Midbrain (tissue), 1 donor: ENCODE data around the gene TMEM144.
"Not testable (repeated sequence)": the region's sequence is repeated elsewhere in the genome, so short reads cannot be mapped to it uniquely, and the experiment has no call there.

Experiments used
- DNase-seq: peaks from one replicate; lab custom pipeline; 2025; lab: John Stamatoyannopoulos, UW

Gene TMEM144

GRCh38 chr4:158236304-158237030 is 26.2 kb downstream of the TMEM144 start:
- DNase-seq: peak; percentile 80

DNA sequence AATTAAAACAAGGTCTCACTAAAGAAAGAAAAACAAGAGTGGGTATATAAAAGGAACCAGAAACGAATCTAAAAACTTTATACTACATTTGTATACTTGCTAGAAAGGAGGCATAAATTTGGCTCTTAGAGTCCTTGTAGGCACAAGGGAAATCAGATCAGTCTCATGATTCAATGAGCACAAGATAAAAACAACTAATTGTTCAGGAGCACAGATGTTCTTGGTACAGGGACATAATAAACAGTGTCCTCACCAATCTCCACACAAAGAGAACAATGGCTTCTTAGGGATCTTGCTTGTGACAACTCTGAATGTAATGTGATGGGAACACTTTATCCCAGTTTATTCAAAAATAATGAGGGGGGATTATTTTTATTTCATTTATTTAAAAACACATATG is 28.3 kb downstream of the TMEM144 start:
- peak; percentile 89 for DNase-seq

- no peak for DNase-seq
Observed at GRCh38 chr4:158239196-158239595, 28.9 kb downstream of the TMEM144 start.

GRCh38 chr4:158243071-158243470 is 32.8 kb downstream of the TMEM144 start:
- DNase-seq: no peak

- no peak for DNase-seq
Observed at GRCh38 chr4:158250321-158250720, 40.0 kb downstream of the TMEM144 start.

- peak; percentile 87 for DNase-seq
Observed at GRCh38 chr4:158253350-158253980, 43.2 kb downstream of the TMEM144 start.

- DNase-seq: no peak
Observed at GRCh38 chr4:158254292-158254691, 44.0 kb downstream of the TMEM144 start.

DNA sequence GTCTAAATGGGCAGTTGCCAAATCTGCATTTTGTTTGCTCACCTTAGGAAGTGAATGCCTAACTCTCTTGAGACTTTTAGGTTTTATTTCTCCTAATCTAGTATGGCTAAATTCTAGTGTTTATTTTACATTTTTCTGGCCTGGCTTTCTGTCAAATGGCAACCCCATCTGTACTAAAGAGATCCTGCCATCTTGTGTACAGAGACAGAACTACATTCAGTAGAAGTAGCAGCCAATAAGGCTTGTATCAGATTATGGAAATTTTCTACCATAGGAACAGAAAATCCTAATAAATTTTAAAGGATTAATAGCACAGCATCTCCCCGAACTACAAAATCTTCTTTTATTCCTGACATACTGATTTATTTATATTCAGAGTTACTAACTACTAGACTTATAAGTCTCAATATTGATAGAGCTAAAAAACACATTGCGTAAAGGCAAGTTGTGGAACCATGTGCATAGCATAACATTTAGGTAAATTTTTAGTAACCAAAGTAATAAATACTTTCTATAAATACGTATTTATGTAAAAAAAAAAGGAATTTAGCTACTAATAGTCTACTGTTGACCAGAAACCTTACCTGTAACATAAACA is 45.5 kb downstream of the TMEM144 start:
- peak; percentile 69 for DNase-seq

GRCh38 chr4:158259955-158260575 is 49.8 kb downstream of the TMEM144 start:
- no peak for DNase-seq

DNA sequence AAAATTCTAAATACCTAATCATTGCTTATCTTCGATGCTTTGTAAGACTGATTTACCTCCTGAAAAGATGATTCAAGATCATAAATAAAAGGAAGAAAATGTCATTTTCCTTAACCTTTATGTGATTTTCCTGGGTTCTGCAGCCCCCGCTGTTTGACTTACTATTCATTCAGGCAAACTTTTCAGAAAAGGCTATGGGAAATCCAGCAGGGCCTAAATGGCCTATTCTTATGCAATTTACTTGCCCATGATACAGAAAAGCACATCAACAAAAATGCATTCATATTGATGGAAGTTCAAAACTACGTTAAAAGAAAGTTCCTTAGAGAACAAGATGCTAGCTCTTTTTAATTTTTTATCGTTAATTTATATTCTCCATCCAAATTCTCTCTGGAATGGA is 51.2 kb downstream of the TMEM144 start:
- DNase-seq: no peak

DNA sequence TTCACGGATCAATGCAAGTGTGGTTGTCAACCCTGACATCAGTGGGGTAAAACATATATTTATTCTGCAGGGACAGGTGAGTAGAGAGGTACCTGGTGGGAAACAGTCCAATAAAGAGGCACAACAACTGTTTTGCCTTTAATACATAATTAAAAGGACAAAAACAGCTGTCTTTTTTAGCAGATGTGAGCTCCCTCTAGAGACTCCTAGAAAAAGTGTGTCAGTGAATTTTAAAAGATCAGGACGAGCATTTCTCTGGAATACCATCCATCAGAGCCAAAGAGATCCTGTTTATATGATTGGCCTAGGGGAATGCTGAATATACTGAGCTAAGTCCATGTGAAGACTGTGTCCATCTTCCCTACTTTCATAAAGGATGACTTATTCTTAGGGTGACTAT is 58.3 kb downstream of the TMEM144 start:
- DNase-seq: no peak

DNA sequence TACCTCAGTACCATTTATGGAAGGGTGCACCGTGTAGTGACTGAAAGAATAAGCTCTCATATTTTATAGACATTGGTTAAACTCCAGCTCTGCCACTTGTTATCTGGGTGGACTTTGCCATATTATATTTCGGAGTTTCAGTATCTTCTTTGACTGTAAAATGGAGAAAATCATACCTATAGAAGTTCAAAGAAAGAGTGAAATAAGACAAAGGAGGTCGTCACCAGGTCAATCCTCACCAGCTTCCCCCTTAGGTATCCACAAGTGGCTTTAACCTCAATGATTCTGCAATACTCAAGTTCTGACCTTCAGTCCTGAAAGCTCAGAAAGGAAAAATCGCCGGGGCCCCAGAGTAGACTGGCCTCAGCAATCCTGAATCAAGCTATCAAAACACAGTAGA is 64.3 kb downstream of the TMEM144 start:
- no peak for DNase-seq

- DNase-seq: no peak
Observed at GRCh38 chr4:158277558-158277957, 67.3 kb downstream of the TMEM144 start.

DNA sequence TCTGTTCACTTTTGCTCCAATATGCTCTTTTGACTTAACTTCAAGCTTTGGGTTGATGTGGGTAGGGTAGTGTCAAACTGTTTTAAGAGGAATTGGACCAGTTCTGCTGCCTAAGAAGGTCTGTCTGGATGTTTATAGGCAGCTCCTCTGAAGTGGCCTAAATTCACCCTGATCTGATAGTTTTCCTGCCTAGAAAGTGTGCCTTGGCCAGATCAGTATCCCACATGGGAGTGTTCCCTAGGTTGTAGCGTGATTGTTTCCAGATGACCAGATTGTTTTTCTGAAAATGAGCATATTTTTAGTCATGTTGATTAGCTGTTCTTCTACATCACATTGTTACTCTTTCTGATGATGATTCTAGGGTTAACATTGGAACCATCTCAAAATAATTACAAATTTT is 68.8 kb downstream of the TMEM144 start:
- DNase-seq: not testable (repeated sequence)

DNA sequence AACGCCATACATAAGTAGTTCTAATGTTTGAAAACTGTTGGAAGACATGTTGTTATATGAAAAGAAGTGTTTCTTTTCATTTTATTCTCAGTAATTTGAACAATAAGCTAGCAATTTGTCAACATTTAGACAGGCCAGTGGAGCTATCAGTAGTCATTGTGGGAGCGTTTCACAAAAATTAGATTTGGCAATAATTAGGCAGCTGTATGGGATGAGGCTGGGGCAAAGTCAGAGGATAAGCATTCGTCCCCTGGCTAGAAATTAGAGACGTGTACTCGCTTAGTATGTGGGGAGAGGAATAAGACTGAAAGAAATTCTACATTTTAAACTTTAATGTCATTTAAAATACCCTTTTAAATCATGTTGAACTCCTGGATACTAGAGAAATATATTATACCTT is 70.6 kb downstream of the TMEM144 start:
- DNase-seq: no peak

- DNase-seq: no peak
Observed at GRCh38 chr4:158282252-158282651, 72.0 kb downstream of the TMEM144 start.

DNA sequence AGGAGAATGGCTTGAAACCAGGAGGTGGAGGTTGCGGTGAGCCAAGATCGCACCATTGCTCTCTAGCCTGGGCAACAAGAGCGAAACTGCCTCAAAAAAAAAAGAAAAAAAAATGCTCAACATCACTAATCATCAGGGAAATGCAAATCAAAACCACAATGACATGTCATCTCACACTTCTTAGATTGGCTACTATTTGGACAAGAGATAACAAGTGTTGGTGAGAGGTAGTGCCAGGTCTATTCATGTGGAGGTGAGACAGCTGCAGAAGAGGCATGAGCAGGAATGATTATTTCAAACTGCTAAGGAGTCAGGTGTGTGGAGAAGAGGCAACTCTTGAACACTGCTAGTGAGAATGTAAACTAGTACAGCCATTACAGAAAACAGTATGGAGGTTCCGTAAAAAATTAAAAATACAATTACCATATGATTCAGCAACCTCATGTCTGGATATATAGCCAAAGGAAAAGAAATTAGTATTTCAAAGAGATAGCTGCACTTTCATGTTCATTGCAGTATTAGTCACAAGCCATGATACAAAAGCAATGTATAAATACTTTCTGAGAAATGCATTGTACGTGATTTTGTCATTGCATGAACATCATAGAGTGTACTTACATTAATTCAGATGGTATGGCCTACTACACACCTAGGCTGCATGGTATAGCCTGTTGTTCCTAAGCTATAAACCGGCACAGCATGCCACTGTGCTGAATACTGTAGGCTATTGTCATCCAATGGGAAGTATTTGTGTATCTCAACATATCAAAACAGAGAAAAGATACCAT is 75.3 kb downstream of the TMEM144 start:
- DNase-seq: no peak

GRCh38 chr4:158290912-158291311 is 80.6 kb downstream of the TMEM144 start:
- no peak for DNase-seq

DNA sequence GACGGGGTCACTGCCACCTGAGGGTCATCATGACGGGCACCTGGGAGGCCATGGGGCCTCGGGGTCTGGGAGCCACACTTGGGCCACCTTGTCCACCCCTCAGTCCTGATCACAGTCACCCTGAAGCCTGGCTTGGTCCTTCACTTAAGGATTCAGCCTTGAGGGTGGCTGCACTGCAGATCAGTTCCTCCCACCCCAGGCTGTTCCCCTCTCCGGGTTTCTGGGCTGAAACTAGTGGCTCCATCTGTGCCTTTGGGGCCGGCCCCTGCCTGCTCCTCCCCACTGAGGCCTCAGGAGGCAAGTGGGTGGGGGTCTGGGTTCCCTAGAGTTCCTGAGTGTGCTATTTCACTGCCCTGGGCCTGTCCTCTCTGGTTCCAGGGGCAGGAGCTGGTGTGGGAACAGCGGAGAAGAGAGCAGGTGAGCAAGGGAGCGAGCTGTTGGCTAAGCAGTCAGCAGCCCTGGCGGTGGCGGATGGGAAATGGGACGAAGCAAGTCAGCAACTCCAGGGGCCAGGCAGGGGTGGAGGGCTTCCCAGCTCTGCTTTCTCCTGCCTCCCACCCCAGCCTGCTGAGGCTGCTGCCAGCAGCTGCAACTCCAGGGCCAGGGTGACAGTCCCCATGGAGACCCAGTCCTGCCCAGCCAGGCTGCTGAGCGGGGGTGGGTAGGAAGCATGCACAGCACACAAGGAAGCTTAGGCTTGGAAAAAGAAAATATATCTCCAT is 81.2 kb downstream of the TMEM144 start:
- DNase-seq: no peak

GRCh38 chr4:158292156-158292555 is 81.9 kb downstream of the TMEM144 start:
- no peak for DNase-seq

DNA sequence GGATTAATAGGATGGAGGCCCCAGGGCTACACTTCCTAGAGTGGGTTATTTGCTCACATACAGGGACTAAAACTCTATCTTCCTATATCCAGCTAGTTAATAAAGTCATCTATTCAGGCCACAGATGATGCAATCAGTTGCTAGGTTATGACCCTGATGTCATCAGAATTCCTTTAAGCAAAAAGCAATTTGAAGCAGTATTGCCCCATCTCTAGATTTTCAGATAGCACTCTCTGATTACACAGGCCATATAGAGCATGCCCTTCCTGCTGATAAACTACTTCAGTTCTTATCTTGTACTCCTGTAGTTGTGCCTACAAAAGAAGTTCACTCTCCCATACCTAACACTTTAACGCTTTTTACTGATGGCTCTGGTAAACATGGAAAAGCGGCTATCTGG is 84.8 kb downstream of the TMEM144 start:
- no peak for DNase-seq
